ENCODE measurements around the gene MAML3.

DNA sequence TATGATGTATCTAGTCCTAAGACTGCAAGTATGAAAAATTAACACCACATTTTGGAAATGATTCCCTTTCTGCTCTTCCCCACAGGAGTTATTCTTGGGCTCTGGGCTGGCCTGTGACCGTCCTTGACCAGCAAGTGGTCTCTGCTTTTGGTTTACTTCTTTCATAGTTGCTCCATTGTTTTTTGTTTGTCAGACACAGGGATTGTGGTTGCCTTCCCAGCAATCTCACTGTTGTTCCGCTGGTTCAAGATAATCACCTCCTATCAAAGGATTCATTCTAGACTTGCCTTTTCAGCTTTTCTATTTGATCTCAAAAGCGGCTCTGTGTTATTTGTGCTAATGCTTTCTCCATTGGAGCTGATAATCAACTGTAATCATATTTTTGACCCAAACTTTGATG lies 269.5 kb downstream of the MAML3 start:
- no peak for TF ChIP-seq EP300 (IDR thresholded peaks at IDR 0.05)
- TF ChIP-seq, protein P1, sequence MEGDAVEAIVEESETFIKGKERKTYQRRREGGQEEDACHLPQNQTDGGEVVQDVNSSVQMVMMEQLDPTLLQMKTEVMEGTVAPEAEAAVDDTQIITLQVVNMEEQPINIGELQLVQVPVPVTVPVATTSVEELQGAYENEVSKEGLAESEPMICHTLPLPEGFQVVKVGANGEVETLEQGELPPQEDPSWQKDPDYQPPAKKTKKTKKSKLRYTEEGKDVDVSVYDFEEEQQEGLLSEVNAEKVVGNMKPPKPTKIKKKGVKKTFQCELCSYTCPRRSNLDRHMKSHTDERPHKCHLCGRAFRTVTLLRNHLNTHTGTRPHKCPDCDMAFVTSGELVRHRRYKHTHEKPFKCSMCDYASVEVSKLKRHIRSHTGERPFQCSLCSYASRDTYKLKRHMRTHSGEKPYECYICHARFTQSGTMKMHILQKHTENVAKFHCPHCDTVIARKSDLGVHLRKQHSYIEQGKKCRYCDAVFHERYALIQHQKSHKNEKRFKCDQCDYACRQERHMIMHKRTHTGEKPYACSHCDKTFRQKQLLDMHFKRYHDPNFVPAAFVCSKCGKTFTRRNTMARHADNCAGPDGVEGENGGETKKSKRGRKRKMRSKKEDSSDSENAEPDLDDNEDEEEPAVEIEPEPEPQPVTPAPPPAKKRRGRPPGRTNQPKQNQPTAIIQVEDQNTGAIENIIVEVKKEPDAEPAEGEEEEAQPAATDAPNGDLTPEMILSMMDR (IDR thresholded peaks at IDR 0.05): no peak
- TF ChIP-seq POLR2AphosphoS5 (IDR thresholded peaks at IDR 0.05): no peak
- no peak for TF ChIP-seq POLR2A (IDR thresholded peaks at IDR 0.05)

All from upper lobe of left lung (tissue), 4 donors.